Peyer's patch (tissue), 4 donors: ENCODE results near the gene MRPS2. TPM values are rescaled to one million over a fixed set of nuclear protein-coding genes. Genes with fewer than 3 reads are reported as not detected.
"Not testable (repeated sequence)": the region's sequence is repeated elsewhere in the genome, so short reads cannot be mapped to it uniquely, and the experiment has no call there.

Experiments
- DNase-seq, 3 donors: peaks; one replicate each; pipeline ENCODE4 v3.0.0-alpha.2; 2017 to 2019
- H3K27ac ChIP-seq, 4 donors: fragments of 200-600 bp; sonication (generic); one replicate each; pipeline ENCODE4 v1.5.1; 2016 to 2019
- H3K27me3 ChIP-seq, 2 donors: fragments of 200-600 bp; sonication (generic); one replicate each; pipeline ENCODE4 v1.5.1; 2019
- H3K36me3 ChIP-seq, 3 donors: fragments of 200-600 bp; sonication (generic); one replicate each; pipeline ENCODE4 v1.5.1; 2016 to 2019
- H3K4me1 ChIP-seq, 4 donors: fragments of 200-600 bp; sonication (generic); one replicate each; pipeline ENCODE4 v1.5.1; 2016 to 2019
- H3K4me3 ChIP-seq, 4 donors: fragments of 200-600 bp; sonication (generic); 1 replicate in 3 of 4; 2 replicates in 1 of 4; pipeline ENCODE4 v1.5.1; 2016 to 2019; ENCODE audit warnings: mild to moderate bottlenecking in 1 of 4
- H3K9me3 ChIP-seq, 4 donors: fragments of 200-600 bp; sonication (generic); one replicate each; pipeline ENCODE4 v1.5.1; 2016 to 2019; ENCODE audit warnings: mild to moderate bottlenecking in 1 of 4
- CTCF ChIP-seq, 6 experiments: fragments of 450-650 bp in 4 of 6; fragments of 200-600 bp in 2 of 6; sonication (generic) in 1 of 6; IDR thresholded peaks; one replicate each; pipeline ENCODE4 v1.5.1; 2017 to 2019; ENCODE audit warnings: antibody characterized with exemption in 6 of 6, mild to moderate bottlenecking in 3 of 6, moderate library complexity in 1 of 6
- POLR2A ChIP-seq, 2 donors: fragments of 450-650 bp; IDR thresholded peaks; one replicate each; pipeline ENCODE4 v1.5.1; 2017; ENCODE audit warnings: antibody characterized with exemption in 2 of 2, mild to moderate bottlenecking in 2 of 2, moderate library complexity in 2 of 2
- total RNA-seq, 4 donors: library from RNA; depleted of rRNA; stranded (reverse); fragments of >200 nt; gene quantifications; one replicate each; pipeline ENCODE4 v1.1.0, GENCODE V29; 2016

MRPS2 gene
- total RNA-seq, 4 donors from 2014 or later: 22.3 to 42.7 (median 32.4) TPM

- no peaks in the 10 kb centered on the region for H3K27me3 ChIP-seq
- H3K9me3 ChIP-seq: no peaks in the 10 kb centered on the region
- H3K36me3 ChIP-seq: no peaks in the 10 kb centered on the region
- H3K27ac ChIP-seq: no peak overlapping the region
- TF ChIP-seq CTCF (IDR thresholded peaks at IDR 0.05) (no peak), POLR2A (IDR thresholded peaks at IDR 0.05) (no peak)
- H3K4me1 ChIP-seq: no peaks in the 10 kb centered on the region
- no peak overlapping the region for H3K4me3 ChIP-seq
- DNase-seq: peak in 1 of 3 donors; percentile 17
Observed at GRCh38 chr9:135530146-135530545, 29.7 kb downstream of the MRPS2 start.

- H3K27ac ChIP-seq: no peak overlapping the region
- H3K9me3 ChIP-seq: no peaks in the 10 kb centered on the region
- H3K36me3 ChIP-seq: no peaks in the 10 kb centered on the region
- H3K4me1 ChIP-seq: no peaks in the 10 kb centered on the region
- TF ChIP-seq POLR2A (IDR thresholded peaks at IDR 0.05) (no peak), CTCF (IDR thresholded peaks at IDR 0.05) (no peak)
- H3K27me3 ChIP-seq: no peaks in the 10 kb centered on the region
- no peak overlapping the region for H3K4me3 ChIP-seq
- peak in 1 of 3 donors; percentile 24 for DNase-seq
Observed at GRCh38 chr9:135531096-135531495, 30.6 kb downstream of the MRPS2 start.

GRCh38 chr9:135533113-135533512, 32.6 kb downstream of the MRPS2 start:
- Histone ChIP-seq H3K4me1 (no peaks in the 10 kb centered on the region), H3K4me3 (no peak overlapping the region), H3K27ac (no peak overlapping the region), H3K36me3 (no peaks in the 10 kb centered on the region), H3K9me3 (no peaks in the 10 kb centered on the region), H3K27me3 (no peaks in the 10 kb centered on the region)
- TF ChIP-seq CTCF (IDR thresholded peaks at IDR 0.05) (no peak), POLR2A (IDR thresholded peaks at IDR 0.05) (no peak)
- no peak for DNase-seq

GRCh38 chr9:135533674-135534073, 33.2 kb downstream of the MRPS2 start:
- Histone ChIP-seq H3K36me3 (no peaks in the 10 kb centered on the region), H3K4me3 (no peak overlapping the region), H3K9me3 (no peaks in the 10 kb centered on the region), H3K27ac (no peak overlapping the region), H3K27me3 (no peaks in the 10 kb centered on the region), H3K4me1 (no peaks in the 10 kb centered on the region)
- TF ChIP-seq CTCF (IDR thresholded peaks at IDR 0.05): no peak
- TF ChIP-seq POLR2A (IDR thresholded peaks at IDR 0.05): no peak
- no peak for DNase-seq

DNA sequence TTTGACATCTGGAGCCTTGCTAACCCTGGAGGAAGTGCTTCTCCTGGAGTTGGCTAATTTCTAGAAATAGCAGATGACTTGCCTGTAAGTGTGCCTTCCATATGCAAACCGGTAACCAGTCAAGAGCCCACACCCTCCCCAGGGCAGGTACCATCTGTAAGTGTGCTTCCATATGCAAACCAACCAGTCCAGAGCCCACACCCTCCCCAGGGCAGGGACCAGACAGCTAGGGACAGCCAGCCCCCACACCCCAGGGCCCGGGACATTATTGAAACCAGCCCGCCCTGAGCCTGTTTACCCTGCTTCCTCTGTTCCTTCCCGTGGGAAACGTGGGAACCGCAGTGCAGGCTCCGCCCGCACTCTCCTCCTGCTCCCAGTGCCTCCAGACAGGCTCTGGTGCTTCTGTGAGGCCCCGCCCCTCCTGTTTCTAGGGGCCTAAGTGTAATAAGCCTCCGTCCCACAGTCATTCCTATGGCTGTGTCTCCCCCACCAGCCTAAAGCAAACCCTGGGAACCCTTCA, 33.8 kb downstream of the MRPS2 start:
- peak in 1 of 3 donors; percentile 22 for DNase-seq
- H3K36me3 ChIP-seq, H3K27me3 ChIP-seq, H3K27ac ChIP-seq, H3K4me1 ChIP-seq, H3K4me3 ChIP-seq, H3K9me3 ChIP-seq: not testable (repeated sequence)

DNA sequence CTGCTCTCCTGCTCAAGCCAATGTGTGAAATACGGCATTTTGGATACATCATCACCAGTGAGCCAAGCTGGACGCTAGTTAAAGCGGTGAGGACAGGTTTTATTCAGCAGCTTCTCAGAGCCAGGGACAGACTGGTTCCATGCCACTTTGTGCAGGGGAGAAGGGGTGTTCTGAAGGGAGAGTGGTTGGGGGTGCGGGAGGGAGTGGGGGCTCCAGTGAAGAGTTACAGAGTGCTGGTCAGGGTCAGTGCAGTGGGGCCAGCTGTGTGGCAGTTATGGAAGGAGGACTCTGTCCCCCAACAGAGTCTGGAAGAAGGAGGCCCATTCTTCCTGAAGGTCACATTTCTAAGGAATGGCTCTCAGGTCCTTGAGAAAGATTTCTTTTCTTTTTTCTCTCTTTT, 34.3 kb downstream of the MRPS2 start:
- DNase-seq: peak in 1 of 3 donors; percentile 4
- not testable (repeated sequence) for H3K27me3 ChIP-seq, H3K36me3 ChIP-seq

GRCh38 chr9:135535631-135536030, 35.1 kb downstream of the MRPS2 start:
- H3K36me3 ChIP-seq, H3K4me3 ChIP-seq, H3K9me3 ChIP-seq, H3K27me3 ChIP-seq, H3K4me1 ChIP-seq, H3K27ac ChIP-seq: not testable (repeated sequence)
- DNase-seq: peak in 1 of 3 donors; percentile 21

More for the DNA sequence above, 34.3 kb downstream of the MRPS2 start:
- not testable (repeated sequence) for H3K4me1 ChIP-seq, H3K4me3 ChIP-seq, H3K9me3 ChIP-seq, H3K27ac ChIP-seq
